GM23338 (cell line): Measurements from ENCODE around the gene CKS1B.

ENCODE experiments used
- CTCF ChIP-seq, 2 experiments: fragments of 200-600 bp in 1 of 2; sonication (generic) in 1 of 2; conservative IDR thresholded peaks; 2 replicates each; pipeline versions ENCODE4 v1.5.1 to v1.6.1; 2016 to 2017; ENCODE audit warnings: antibody characterized with exemption in 2 of 2, low read depth in 2 of 2, mild to moderate bottlenecking in 2 of 2, moderate library complexity in 1 of 2
- EZH2 ChIP-seq: fragments of 200-600 bp; sonication (generic); IDR thresholded peaks from one replicate; pipeline ENCODE4 v1.8.0; 2017; ENCODE audit warnings: antibody characterized with exemption, mild to moderate bottlenecking, low read depth; ENCODE audit not compliant: unreplicated experiment

- TF ChIP-seq EZH2 (no peak), CTCF (conservative IDR thresholded peaks at IDR 0.05; ENCODE audit: low read depth in 2 of 2) (no peak)
These were observed 41.9 kb downstream of the CKS1B start for GRCh38 chr1:155016231-155016831.
